ENCODE results near the gene GANAB. TPM values are rescaled to one million over a fixed set of nuclear protein-coding genes. Genes with fewer than 3 reads are reported as not detected.
A peak's percentile ranks its signal among the peaks of the same experiment; 100 is the strongest.
"Not testable (repeated sequence)": the region's sequence is repeated elsewhere in the genome, so short reads cannot be mapped to it uniquely, and the experiment has no call there.

The GANAB gene
- 105 TPM for total RNA-seq
- long read RNA-seq, partial matches to known transcripts, result 8 of 36 reads
- long read RNA-seq, other reads (novel, unspliced or antisense), result 23 of 36 reads

- DNase-seq (ENCODE audit: missing footprints), result peak; percentile 100
- intact Hi-C loops (cut with DNase I), result loop anchor here (2.0 kb wide), 1 partner anchor 23 kb away; no protein-coding TSS in a partner anchor
- ATAC-seq, result peak; percentile 98
These were observed at the start of gene GANAB for GRCh38 chr11:62645946-62646824. TSS of gene GANAB (minus strand) at chr11:62646613. CDS start at chr11:62646599, 14 bp downstream.

GRCh38 chr11:62694455-62695167 lies 48.2 kb upstream of the GANAB start:
- DNase-seq (ENCODE audit: missing footprints) (peak; percentile 86), ATAC-seq (peak; percentile 78)
- intact Hi-C loops (cut with DNase I), result loop anchor here (1.0 to 5.0 kb wide), 2 partner anchors 13 to 297 kb away; no protein-coding TSS in a partner anchor

GRCh38 chr11:62693624-62694023 lies 47.2 kb upstream of the GANAB start:
- intact Hi-C loops (cut with DNase I), result loop anchor here (1.0 to 5.0 kb wide), 2 partner anchors 12 to 296 kb away; no protein-coding TSS in a partner anchor
- not testable (repeated sequence) for DNase-seq (ENCODE audit: missing footprints); ATAC-seq

GRCh38 chr11:62689421-62690183 lies 43.2 kb upstream of the GANAB start, which contains the start of gene LRRN4CL:
TSS of gene LRRN4CL (minus strand) at chr11:62689530. CDS start at chr11:62688508, 1,022 bp downstream.
- DNase-seq (ENCODE audit: missing footprints) (peak; percentile 85), ATAC-seq (peak; percentile 93)
- intact Hi-C loops (cut with DNase I), result loop anchor here (5.0 kb wide), 1 partner anchor 292 kb away; no protein-coding TSS in a partner anchor

GRCh38 chr11:62688491-62688890 lies 42.1 kb upstream of the GANAB start:
- intact Hi-C loops (cut with DNase I), result no loop called here
- DNase-seq (ENCODE audit: missing footprints) (no peak), ATAC-seq (no peak)

- ATAC-seq (peak; percentile 32), DNase-seq (ENCODE audit: missing footprints) (no peak)
- intact Hi-C loops (cut with DNase I), result no loop called here
These were observed 41.3 kb upstream of the GANAB start for GRCh38 chr11:62687508-62688396.

GRCh38 chr11:62682518-62682917 lies 36.1 kb upstream of the GANAB start:
- ATAC-seq, result no peak
- intact Hi-C loops (cut with DNase I), result no loop called here

GRCh38 chr11:62680825-62681240 lies 34.4 kb upstream of the GANAB start:
- DNase-seq (ENCODE audit: missing footprints), result no peak
- intact Hi-C loops (cut with DNase I), result loop anchor here (1.0 kb wide), 1 partner anchor 13 kb away; no protein-coding TSS in a partner anchor
- ATAC-seq, result peak; percentile 74

More at GRCh38 chr11:62682518-62682917, 36.1 kb upstream of the GANAB start:
- DNase-seq (ENCODE audit: missing footprints), result no peak

- DNase-seq (ENCODE audit: missing footprints) (peak; percentile 95), ATAC-seq (peak; percentile 89)
- intact Hi-C loops (cut with DNase I), result loop anchor here (5.0 kb wide), 1 partner anchor 277 kb away; no protein-coding TSS in a partner anchor
These were observed 32.6 kb upstream of the GANAB start, which contains the start of gene UBXN1 for GRCh38 chr11:62678770-62679696. TSS of gene UBXN1 (minus strand) at chr11:62679073. CDS start at chr11:62678923, 150 bp downstream.

GRCh38 chr11:62678433-62678769 lies 32.0 kb upstream of the GANAB start:
- intact Hi-C loops (cut with DNase I), result loop anchor here (5.0 kb wide), 1 partner anchor 276 kb away; no protein-coding TSS in a partner anchor
- DNase-seq (ENCODE audit: missing footprints) (no peak), ATAC-seq (no peak)

- ATAC-seq, result no peak
- intact Hi-C loops (cut with DNase I), result loop anchor here (5.0 kb wide), 1 partner anchor 275 kb away; no protein-coding TSS in a partner anchor
- no peak for DNase-seq (ENCODE audit: missing footprints)
These were observed 31.3 kb upstream of the GANAB start for GRCh38 chr11:62677714-62678113.

- intact Hi-C loops (cut with DNase I), result loop anchor here (5.0 kb wide), 1 partner anchor 275 kb away; no protein-coding TSS in a partner anchor
- DNase-seq (ENCODE audit: missing footprints), result no peak
- no peak for ATAC-seq
These were observed 30.7 kb upstream of the GANAB start for GRCh38 chr11:62677156-62677555.

GRCh38 chr11:62676698-62677097 lies 30.3 kb upstream of the GANAB start:
- no peak for ATAC-seq
- DNase-seq (ENCODE audit: missing footprints), result no peak
- intact Hi-C loops (cut with DNase I), result loop anchor here (5.0 kb wide), 1 partner anchor 274 kb away; no protein-coding TSS in a partner anchor

- DNase-seq (ENCODE audit: missing footprints); ATAC-seq: not testable (repeated sequence)
- intact Hi-C loops (cut with DNase I), result loop anchor here (5.0 kb wide), 1 partner anchor 273 kb away; no protein-coding TSS in a partner anchor
These were observed 29.0 kb upstream of the GANAB start for GRCh38 chr11:62675415-62675814.

GRCh38 chr11:62673196-62673525 lies 26.7 kb upstream of the GANAB start:
- DNase-seq (ENCODE audit: missing footprints) (no peak), ATAC-seq (no peak)
- intact Hi-C loops (cut with DNase I), result no loop called here

Measured in Right ventricle myocardium inferior (tissue), 1 donor.